ENCODE measurements around the gene SHANK2. TPM values are rescaled to one million over a fixed set of nuclear protein-coding genes. Genes with fewer than 3 reads are reported as not detected.
A peak's percentile ranks its signal among the peaks of the same experiment; 100 is the strongest.
"Not testable (repeated sequence)": the region's sequence is repeated elsewhere in the genome, so short reads cannot be mapped to it uniquely, and the experiment has no call there.

Gene SHANK2
- polyA plus RNA-seq, 5 donors: 16.1 to 26.4 (median 21.2) TPM

DNA sequence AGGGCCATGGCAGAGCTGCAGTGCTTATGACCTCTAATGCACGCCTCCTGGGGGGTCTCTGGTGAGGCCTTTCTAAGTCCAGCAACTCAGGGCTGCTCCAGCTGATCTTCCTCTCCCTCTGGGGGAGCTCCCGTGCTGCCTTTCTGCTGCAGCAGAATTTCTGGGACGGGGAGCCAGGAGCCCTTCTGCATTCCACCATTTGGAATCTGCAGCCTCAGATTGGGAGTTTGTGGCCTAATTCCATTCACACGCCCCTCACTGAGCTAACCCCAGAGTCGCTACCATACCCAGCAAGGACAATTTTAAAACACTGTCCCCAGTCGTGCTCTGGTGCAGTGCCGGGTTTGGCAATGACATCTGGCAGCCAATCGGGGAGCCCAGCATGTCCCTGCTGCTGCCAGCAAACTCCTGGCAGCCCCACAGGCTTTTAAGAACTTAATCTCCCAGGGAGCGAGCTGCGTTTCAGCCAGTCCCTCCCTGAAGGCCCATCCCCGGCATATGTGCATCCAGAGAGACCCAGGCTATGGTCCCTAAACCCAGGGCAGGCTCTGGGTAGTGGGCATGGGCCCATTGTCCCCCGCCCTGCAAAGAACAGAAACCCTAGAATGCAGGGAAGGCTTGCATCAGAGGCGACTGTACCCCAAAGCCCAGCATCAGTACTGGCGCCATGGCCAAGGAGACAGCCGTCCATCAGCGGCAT, 4.7 kb downstream of the SHANK2 start:
- peak in 1 of 2 donors; percentile 43 for DNase-seq

DNA sequence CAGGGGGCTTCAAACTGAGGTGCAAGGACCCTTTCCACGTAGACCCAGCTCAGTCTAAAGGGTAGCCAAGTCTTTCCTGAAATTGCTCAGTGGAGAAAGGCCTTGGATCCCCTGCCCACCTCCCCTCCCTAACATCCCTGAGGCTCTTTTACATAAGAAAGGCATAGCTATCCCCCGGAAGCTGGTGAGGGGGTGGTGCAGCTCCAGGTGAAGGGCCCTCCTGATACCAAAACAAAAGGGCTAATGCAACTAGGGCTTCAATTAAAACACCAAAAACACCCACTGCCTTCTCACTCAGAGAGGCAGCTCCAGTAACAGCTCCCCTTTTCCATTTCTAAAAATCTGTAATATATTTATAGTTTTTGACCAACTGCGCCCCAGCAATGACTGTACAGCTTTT, 5.8 kb downstream of the SHANK2 start:
- DNase-seq: no peak

DNA sequence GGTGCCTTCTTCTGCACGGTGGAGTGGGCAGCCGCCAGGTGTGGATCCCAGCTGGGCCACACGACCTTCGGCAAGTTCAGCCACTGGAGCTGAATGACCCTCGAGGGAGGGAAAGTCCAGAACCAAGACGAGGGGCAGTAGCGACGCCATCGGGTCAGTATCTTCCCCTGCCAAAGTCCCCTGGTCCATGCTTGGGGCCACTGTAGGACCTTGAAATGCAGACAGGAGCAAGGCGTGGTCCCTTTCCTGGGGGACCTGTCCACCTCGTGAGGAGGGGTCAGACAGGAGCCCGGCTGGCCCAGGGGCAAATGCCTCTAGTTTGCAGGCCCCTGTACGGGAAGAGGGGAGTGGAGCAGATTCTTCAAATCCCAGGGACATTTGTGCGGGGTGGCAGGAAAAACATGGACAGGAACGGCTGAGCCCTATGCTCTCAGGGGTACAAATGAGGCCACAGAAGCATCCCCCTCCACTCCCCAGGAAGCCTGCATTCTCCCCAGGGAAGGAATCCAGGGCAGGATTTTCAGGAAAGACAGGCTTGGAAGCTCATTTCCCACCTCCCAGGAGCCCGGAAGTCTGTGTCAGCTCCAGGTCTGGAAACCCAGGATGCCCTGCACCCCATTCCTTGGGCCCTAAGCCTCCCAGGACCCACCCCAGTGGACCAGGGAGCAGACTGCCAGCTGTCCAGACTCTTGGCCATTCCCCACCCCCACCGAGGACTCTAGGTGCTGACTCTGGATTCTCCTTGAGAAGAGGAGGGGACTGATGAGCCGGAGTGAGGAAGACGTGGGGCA, 6.6 kb downstream of the SHANK2 start:
- DNase-seq: no peak

- DNase-seq: no peak
Measured at GRCh38 chr11:71244116-71244810, 8.1 kb downstream of the SHANK2 start.

- no peak for DNase-seq
Measured at GRCh38 chr11:71242391-71242790, 10.0 kb downstream of the SHANK2 start.

DNA sequence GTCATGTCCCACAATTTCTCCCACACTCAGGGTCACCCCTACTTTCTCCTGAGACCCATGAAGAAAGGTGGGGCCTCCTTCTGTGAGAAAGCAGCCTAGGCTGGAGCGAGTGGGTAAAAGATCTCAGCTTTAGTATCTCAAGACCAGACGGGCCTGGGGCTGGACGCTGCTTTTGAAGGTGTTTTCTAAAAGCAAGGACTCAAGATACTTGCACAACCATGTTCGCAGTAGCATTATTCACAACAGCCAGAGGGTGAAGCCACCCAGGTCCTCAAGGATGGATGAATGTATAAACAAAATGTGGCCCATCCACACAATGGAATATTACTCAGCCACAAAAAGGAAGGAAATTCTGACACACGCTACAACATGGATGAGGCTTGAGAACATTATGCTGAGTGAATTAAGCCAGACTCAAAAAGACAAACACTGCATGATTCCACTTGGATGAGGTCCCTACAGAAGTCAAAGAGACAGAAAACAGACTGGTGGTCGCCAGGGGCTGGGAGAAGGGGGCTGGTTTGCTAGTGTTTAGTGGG, 10.6 kb downstream of the SHANK2 start:
- DNase-seq: no peak

- DNase-seq: peak; percentile 77 to 84
Measured at GRCh38 chr11:71240865-71241691, 11.3 kb downstream of the SHANK2 start.

GRCh38 chr11:71240061-71240690, 12.2 kb downstream of the SHANK2 start:
- no peak for DNase-seq

DNA sequence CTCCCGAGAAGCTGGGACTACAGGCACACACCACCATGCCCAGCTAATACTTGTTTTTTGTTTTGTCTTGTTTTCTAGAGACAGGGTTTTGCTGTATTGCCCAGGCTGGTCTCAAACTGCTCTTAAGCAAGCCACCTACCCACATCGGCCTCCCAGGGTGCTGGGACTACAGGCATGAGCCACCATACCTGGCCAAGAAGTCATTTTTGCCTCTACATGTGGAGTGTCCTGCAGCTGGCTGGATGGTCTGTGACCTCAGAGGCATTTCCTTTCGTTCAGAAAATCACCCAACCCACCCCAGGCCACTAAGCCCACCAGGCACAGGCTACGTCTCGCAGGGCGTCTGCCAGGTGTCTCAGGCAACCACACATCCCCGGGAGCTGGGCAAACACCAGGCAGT, 12.8 kb downstream of the SHANK2 start:
- DNase-seq: no peak

DNA sequence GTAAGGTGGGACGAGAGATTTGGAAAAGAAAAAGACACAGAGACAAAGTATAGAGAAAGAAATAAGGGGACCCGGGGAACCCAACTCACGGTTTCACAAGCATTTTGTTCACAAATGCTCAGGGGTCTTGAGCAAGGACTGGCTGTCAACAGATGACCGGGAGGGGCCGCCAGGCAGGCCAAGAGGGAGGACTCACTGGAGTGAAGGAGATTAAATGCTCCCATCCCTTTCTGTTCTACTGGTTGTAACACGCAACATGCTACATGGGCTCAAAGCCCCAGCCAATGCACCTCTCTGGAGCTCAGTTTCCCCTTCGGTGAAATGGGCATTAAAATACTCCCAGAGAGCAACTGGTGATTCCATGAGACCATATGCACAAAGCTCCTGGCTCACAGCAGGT, 13.4 kb downstream of the SHANK2 start:
- DNase-seq: no peak

- DNase-seq: no peak
Measured at GRCh38 chr11:71238285-71238875, 14.0 kb downstream of the SHANK2 start.

DNA sequence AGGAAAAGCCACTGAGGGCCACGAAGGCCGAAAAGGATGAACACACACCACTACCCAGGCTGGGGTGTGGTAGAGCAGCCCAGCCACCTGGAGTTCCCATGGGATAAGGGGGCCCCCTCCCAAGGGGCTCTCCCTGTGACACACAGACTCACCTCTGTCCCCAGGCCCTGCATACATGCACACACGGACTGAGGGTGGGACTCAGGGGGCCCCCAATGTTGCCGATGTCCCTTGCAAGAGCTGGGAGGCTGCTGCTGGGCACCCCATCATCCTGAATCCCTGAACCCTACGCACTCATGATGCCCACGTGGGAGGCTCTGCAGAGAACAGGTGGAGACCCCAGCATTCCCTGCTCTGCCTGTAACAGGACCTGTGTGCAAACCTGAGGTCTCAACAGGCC, 14.5 kb downstream of the SHANK2 start:
- DNase-seq: no peak

- no peak for DNase-seq
Measured at GRCh38 chr11:71236836-71237475, 15.4 kb downstream of the SHANK2 start.

GRCh38 chr11:71235719-71236118, 16.7 kb downstream of the SHANK2 start:
- no peak for DNase-seq

DNA sequence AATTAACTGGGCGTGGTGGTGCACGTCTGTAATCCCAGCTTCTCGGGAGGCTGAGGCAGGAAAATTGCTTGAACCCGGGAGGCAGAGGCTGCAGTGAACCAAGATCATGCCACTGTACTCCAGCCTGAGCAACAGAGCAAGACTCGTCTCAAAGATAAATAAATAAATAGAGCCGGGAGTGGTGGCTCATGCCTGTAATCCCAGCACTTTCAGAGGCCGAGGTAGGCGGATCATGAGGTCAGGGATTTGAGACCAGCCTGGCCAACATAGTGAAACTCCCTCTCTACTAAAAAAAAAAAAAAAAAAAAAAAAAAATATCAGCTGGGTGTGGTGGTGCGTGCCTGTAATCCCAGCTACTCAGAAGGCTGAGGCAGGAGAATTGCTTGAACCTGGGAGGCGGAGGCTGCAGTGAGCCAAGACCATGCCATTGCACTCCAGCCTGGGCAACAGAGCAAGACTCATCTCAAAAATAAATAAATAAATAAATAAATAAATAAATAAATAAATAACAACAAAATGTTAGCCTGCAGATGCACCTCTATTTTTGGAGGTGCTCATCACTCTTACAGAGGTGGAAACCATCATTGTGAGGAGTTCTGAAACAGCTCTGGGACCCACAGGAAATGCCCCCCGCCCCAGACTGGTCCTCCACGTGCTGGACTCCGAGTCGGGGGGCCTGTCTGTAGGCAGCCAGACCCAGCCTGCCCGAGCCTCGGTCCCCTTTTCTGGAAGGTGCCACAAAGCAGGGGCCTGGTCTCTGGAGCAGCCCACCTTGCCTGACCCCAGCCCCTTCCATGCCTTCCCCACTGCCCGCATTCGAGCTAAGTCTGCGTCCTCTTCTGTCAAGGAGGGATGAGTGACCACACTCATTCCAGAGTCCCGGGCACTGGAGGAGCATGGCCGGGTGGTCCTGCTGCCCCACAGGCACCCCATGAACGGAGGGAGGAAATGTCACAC, 18.2 kb downstream of the SHANK2 start:
- DNase-seq: not testable (repeated sequence)

GRCh38 chr11:71232364-71232763, 20.0 kb downstream of the SHANK2 start:
- no peak for DNase-seq

DNA sequence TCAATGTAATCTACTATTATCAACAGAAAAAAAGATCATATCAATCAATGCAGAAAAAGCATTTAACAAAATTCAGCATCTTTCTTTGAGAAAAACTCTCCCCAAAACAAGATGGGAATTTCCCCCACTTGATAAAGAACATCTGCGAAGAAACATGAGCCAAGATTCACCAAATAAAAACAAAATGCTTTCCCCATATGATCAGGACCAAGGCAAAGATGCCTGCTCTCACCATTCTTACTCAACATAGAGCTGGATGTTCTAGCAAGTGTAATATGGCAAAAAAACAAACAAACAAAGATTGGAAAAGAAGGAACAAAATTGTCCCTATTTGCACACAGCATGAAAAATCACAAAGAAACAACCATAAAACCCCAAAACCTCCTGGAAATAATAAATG, 23.4 kb downstream of the SHANK2 start:
- DNase-seq: no peak

DNA sequence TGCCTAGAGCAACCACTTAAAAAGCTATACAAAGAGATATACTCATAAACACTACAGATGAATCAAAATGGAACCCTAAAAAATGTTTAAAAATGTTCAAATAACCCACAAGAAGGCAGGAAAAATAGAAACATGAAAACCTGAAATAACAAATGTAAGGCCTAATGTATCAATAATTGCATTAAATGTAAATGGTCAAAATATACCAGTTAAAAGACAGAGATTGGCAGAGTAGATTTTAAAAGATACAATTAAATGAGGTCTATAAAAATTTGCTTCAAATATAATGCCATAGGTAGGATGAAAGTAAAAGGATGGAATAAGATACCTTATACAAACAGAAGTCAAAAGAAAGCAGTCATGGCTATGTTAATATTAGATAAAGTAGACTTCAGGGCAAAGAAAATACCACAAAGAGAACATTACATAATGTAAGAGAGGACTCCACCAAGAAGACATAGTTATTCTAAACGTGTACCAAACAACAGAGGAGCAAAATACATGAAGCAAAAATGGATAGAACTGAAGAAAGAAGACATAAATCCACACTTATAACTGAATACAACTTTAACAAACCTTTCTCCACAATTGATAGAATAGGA, 25.2 kb downstream of the SHANK2 start:
- DNase-seq: no peak
